Gastrocnemius medialis (tissue), 4 donors: ENCODE results near the gene GRIN2A.

Source experiments
- POLR2A ChIP-seq, 2 donors: fragments of 450-650 bp; IDR thresholded peaks; one replicate each; pipeline ENCODE4 v1.6.1; 2017; ENCODE audit warnings: antibody characterized with exemption in 2 of 2, mild to moderate bottlenecking in 2 of 2, moderate library complexity in 2 of 2
- TF ChIP-seq, protein P1 (sequence below), 5 experiments: fragments of 450-650 bp in 3 of 5; fragments of 200-600 bp in 2 of 5; sonication (generic) in 2 of 5; IDR thresholded peaks in 4 of 5; conservative IDR thresholded peaks in 1 of 5; 1 replicate in 4 of 5; 2 replicates in 1 of 5; pipeline ENCODE4 v1.5.1; 2016 to 2019; ENCODE audit warnings: antibody characterized with exemption in 5 of 5, mild to moderate bottlenecking in 3 of 5, moderate library complexity in 3 of 5

DNA sequence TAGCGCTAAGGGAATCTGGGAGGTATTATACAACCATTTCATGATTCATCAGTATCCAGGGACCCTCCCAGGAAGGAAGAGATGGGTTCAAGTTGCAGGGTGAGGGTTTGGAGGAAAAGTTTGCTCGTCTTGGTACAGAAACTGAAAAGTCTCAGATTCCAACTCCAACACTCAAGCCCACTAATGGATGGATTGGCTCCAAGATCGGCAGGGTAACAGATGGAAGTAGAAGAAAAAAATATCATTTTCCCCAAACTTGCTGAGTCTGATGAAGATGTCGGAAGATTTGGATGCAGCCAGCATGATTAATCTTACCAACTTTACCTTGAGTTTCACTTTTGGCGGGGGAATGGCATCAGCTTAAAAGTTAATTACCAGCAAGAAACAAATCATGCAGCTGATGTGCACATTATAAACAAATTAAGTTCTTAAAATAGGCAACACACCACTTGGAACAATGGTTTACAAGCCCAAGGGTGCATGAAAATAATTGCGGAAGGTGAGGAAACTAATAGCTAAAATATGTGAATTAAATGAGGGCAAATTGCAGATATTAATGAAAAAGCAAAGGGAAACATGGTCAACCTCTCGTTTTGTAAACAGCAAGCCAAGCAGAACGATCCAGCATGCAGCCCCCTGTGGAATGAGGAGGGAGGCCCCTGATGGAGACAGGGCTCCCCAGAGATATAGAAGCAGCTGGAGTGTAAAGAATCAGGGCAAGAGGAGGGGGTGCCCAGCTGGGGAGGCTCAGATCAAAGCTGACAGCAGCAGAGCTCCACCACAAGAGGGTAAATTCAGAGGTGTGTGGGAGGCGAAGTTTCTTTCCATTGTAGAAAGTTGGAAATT is 44.1 kb upstream of the GRIN2A start:
- TF ChIP-seq, protein P1, sequence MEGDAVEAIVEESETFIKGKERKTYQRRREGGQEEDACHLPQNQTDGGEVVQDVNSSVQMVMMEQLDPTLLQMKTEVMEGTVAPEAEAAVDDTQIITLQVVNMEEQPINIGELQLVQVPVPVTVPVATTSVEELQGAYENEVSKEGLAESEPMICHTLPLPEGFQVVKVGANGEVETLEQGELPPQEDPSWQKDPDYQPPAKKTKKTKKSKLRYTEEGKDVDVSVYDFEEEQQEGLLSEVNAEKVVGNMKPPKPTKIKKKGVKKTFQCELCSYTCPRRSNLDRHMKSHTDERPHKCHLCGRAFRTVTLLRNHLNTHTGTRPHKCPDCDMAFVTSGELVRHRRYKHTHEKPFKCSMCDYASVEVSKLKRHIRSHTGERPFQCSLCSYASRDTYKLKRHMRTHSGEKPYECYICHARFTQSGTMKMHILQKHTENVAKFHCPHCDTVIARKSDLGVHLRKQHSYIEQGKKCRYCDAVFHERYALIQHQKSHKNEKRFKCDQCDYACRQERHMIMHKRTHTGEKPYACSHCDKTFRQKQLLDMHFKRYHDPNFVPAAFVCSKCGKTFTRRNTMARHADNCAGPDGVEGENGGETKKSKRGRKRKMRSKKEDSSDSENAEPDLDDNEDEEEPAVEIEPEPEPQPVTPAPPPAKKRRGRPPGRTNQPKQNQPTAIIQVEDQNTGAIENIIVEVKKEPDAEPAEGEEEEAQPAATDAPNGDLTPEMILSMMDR (IDR thresholded peaks at IDR 0.05 in 4 of 5, conservative IDR thresholded peaks at IDR 0.05 in 1 of 5) = no peak
- no peak for TF ChIP-seq POLR2A (IDR thresholded peaks at IDR 0.05)
